ENCODE data around the gene VPS25.
"Not testable (repeated sequence)": the region's sequence is repeated elsewhere in the genome, so short reads cannot be mapped to it uniquely, and the experiment has no call there.

The VPS25 gene

DNA sequence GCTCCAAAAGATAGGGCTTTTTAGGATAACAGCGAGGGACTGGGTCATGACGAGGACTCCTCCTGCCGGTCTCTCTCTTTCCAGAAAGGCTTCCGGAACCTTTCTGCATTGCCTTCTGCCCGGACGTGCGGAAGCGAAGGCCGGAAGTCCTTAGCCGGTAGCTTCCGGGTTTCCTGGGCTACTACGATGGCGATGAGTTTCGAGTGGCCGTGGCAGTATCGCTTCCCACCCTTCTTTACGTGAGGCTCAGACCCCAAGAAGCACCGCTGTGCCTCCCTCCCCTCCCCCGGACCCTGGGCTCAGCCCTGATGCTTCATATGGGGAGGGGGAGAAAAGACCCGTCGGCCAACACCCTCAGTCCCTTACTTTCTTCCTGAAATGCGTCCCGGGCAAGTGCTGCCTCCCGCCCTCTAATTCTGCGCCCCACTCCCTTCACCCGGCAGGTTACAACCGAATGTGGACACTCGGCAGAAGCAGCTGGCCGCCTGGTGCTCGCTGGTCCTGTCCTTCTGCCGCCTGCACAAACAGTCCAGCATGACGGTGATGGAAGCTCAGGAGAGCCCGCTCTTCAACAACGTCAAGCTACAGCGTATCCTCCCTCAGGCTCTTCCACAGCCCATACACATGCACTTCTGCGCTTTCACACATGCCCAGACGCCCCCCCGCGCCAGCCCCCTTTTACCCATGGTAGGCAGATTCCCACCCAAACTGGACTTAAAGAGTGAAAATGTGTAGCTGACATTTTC is at the start of gene VPS25:
Gene VPS25, plus strand, starts transcription at position 160 of the 746 bp plus-strand sequence. Its CDS starts 27 bp downstream, at position 187.
- peak; percentile 39 to 55 for DNase-seq (ENCODE audit: extremely low read depth in 1 of 2, low read depth in 1 of 2)

DNA sequence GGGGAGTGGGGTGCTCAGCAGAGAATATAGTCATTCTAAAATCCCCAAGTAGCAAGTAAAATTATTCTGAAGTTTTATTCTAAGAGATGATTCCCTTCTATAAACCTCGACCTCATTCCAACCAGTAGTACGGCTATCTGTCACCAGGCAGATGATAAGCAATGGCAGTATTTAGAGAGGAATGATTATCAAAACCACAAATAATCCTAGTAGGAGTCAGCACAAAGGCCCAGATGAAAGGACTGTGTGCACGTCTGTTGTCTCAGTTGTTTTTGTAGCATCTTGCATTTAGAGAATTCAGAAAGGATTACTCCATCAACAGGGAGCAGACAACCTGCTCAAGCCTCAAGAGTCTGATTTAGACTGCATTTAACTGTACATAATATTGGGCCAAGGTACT is 49.6 kb upstream of the VPS25 start:
- no peak for DNase-seq (ENCODE audit: extremely low read depth in 1 of 2, low read depth in 1 of 2)

DNA sequence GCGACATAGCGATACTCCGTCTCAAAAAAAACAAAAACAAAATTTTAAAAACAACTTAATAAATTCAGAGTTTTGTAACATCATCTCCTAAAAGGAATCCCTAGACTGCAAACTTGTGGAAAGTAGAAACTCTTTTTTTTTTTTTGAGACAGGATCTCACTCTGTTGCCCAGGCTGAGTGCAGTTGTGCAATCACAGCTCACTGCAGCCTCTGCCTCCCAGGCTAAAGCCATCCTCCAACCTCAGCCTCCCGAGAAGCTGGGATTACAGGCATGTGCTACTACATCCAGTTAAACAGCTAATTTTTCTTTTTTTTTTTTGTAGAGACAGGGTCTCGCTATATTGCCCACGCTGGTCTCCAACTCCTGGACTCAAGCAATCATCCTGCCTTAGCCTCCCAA is 48.1 kb upstream of the VPS25 start:
- no peak for DNase-seq (ENCODE audit: extremely low read depth in 1 of 2, low read depth in 1 of 2)

DNA sequence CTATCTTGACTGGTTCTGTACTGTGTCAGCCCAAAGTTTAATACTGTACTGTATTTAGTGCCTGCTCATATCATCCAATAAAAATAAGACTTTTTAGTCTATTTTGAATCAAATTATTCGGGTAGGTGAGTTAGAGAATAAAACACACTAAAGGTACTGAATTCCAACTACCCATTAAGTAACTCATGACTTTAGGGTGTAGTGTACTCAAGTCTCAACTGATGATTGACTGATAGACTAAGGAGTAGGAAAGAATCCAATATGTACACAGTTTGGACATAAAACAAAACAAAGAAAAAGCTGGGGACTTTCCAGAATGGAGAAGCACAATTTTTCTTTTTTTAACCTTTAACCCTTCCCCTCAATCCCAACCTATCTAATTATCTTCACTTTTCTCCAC is 32.5 kb upstream of the VPS25 start:
- DNase-seq (ENCODE audit: extremely low read depth in 1 of 2, low read depth in 1 of 2) = no peak

DNA sequence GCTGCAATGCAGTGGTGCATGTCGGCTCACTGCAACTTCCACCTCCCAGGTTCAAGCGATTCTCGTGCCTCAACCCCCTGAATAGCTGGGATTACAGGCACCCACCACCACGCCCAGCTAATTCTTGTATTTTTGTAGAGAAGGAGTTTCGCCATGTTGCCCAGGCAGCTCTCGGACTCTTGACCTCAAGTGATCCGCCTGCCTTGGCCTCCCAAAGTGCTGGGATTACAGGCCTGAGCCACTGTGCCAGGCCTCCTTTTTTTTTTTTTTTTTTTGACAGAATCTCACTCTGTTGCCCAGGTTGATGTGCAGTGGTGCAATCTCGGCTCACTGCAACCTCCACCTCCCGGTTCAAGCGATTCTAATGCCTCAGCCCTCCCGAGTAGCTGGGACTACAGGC is 30.3 kb upstream of the VPS25 start:
- DNase-seq (ENCODE audit: extremely low read depth in 1 of 2, low read depth in 1 of 2) = not testable (repeated sequence)

DNA sequence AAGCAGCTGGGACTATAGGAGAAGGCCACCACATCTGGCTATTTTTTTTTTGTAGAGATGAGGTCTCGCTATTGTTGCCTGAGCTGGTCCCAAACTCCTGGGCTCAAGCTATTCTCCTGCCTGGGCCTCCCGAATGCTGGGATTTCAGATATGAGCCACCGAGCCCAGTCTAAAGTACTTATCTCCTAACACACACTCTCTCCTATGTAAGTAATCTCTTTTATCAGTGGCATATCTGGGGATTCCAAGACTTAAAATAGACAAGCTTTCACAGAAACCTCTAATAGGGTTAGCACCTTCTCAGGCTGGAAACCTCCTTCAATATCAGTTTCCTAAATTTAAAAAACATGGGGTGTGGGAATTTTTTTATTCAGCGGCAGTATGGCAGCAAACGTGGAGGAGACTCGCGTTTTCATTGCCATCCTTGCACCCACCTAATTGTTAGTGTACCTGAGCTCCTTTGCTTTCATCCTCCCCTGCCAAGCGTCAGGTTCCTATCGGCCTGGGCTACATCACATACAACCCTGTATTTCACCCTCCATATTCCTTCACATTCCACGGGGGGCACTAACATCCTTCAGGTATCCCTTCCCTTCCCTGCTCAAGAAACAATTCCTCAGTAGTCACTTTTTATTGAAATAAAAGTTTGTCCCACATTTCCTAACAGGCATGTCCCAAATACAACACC is 29.5 kb upstream of the VPS25 start:
- DNase-seq (ENCODE audit: extremely low read depth in 1 of 2, low read depth in 1 of 2) = no peak

DNA sequence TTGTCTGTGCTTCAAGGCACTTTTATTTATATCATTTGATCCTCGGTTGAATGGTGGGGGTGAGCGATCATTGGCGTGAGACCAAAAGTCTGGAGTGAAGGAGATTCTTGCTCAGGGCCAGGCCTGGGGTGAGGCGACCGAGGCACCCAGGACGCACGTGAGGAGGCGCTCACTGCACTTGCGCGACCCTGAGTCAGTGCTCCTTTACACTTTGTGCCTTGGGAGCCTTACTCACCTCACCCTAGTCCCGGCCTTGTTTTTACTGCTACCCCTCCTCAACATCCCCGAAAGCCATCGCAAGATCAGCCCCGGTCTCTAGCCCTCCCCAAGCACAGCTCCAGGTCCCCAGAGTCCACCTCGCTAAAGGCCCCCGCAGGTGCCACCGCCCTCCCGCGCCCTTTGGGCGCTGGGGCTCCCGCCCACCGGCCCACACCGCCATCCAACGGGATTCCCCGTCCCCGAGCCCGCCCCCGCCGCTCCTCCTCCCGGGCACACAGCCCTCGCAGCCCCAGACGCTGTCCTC is 28.9 kb upstream of the VPS25 start:
- DNase-seq (ENCODE audit: extremely low read depth in 1 of 2, low read depth in 1 of 2) = peak; percentile 52 to 60

DNA sequence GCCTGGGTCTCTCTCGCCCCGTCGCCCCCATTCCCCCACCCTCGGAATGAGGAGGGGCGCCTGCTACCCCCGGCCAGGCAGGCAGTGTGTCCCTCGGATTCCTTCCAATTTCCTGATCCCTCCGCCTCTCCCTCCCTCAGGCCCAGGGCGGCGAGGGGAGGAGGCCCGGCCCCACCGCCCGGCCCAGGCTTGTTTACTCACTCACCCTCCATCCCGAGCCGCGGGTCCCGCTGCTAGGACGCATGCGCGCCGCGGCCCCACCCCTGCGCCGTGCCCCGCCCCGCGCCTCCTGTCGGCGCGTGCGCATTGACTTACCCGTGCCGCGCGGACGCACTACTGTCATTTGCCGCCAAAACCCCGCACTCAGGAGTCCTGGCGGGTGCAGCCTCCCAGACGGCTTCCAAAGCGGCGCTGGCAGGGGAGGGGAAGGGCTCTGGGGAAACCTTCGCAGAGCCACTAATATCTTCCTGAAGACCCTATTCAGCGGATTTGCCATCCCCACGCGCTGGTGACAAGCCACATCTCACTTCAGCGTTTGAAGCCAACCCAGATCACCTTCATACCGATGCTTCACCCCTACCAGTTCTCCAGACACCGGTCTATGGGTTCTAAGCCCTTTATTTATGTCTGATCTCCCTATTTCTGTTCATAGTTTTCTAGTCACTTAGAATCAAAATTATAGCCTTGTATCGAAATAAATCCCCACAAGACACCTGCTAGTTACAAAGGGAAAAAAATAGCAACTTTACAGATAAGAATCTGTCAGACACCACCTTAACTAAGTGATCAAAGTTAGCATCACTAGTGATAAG is 28.2 kb upstream of the VPS25 start, which contains the start of gene EZH1:
Gene EZH1, minus strand, starts transcription at position 235 of the 812 bp plus-strand sequence. CDS start 16,099 bp downstream, outside the sequence.
- peak; percentile 78 to 88 for DNase-seq (ENCODE audit: extremely low read depth in 1 of 2, low read depth in 1 of 2)

DNA sequence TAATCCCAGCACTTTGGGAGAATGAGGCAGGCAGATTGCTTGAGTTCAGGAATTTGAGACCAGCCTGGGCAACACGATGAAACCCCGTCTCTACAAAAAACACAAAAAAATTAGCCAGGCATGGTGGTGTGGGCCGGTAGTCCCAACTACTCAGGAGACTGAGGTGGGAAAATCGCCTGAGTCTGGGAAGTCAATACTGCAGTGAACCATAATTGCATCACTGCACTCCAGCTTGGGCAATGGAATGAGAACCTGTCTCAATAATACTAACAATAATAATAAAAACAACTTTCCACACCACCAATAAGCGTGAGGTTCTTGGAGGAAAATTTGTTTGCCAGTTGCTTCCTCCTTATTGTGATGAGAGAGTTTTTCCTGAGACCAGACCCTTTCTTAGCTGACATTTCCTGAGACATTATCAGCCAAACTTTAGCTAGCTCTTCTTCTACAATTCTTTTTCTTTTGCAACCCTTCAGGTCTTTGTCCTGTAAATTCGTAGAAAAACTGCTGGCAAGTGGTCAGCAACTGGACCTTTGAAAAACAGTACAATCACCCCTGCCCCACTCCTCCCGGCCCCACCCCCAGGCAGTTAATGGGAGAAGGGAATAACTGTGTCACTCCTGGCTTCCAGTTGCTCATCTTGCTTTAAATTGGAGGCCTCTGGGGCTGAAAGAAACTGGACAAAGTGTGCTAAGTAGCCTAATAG is 24.9 kb upstream of the VPS25 start:
- no peak for DNase-seq (ENCODE audit: extremely low read depth in 1 of 2, low read depth in 1 of 2)

DNA sequence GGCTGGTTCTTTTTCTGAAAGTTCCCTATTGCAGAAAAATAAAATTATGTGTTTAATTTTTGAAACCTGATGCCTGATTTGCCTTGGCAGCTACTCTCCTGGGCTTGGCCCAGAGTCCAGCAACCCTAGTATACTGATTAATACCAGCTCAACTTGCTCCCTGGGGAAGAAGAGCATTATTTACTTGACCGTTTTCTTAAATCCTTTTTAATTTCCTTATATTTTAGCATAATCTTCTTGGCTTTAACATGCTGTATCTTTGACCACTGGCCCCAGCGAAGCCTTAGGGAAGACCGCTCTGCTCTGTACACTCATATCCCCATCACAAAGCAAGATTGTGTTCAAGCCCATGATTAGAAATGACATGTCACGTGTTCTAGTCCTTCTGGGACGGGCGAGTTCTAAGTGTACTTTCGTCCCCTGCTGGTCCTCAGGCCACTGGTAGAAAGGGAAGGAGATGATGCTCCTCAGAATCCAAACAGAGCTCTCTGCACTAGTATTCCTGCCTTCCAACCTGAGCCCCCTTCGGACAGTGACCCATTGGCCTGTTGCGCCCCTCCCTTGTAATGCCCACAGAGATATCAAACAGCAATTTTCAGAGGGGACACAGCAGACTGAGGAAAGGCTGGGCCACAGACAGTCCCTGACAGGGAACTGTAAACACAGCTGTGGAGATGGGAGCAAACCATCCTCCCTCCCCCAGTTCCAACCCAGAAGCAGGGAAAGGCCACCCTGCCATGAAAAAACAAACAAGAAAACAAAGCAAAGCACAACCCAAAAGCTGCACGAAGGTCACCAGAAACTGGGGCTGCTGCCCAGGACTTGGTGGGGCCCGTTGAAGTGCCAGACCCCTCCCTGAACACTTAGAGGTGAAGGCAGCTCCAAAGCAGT is 24.1 kb upstream of the VPS25 start:
- DNase-seq (ENCODE audit: extremely low read depth in 1 of 2, low read depth in 1 of 2) = no peak

DNA sequence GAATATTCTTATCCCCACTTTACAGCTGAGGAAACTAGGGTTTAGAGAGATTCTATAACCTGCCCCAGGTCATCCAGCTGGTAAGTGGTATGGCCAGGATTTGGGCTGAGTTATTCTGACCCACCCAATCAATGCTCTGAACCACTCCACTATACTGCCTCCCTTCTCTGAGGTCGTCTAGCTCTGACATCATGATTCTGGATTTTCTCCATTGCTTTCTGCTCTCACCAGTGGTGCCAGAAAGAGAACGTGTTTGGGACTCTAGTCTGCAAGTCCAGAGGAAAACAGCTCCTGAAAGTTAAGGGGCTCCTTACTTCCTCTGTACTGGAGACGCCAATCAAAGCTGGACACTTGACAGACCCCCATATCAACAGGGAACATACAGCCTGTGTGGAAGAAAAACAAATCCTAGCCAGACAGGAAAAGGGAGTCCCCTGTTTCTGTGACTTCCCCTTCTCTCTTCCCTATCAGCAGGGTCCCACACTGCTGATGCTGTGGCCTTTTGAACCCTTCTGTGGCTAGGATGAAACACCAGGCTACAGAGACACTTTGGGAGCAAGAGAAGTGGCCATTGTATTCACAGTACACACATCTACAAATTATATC is 22.4 kb upstream of the VPS25 start:
- no peak for DNase-seq (ENCODE audit: extremely low read depth in 1 of 2, low read depth in 1 of 2)

DNA sequence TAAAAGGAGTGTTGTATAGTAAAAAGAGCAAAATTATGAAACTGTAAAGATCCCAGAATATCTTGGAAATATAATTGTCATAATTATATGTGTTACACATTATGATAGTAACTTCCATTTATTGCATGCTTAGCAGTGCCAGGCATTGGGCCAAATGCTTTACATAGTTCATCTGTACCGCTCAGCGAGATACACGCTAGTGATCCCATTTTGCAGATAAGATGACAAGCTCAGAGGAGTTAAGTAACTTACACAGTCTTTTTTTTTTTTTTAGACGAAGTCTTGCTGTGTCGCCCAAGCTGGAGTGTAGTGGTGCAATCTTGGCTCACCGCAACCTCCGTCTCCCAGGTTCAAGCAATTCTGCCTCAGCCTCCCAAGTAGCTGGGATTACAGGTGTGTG is 21.6 kb upstream of the VPS25 start:
- DNase-seq (ENCODE audit: extremely low read depth in 1 of 2, low read depth in 1 of 2) = no peak

DNA sequence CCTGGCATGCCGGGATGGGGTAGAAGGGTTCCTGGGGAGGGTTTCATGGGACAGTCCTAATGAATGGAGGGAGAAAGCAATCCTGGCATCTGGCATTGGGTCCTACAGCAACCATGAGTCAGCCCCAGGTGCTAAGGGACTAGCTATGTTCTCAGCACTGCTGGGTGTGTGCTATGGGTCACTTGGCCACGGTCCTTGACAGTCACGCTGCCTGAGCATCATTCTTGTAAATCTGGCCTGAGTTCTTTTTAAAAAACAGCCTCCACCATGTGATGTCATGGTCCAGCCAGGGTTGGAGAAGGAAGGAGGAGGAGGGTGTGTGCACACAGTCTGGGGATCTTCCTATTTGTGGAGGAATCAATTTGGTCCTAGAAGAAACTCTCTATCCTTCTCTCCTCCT is 18.5 kb upstream of the VPS25 start:
- DNase-seq (ENCODE audit: extremely low read depth in 1 of 2, low read depth in 1 of 2) = no peak

DNA sequence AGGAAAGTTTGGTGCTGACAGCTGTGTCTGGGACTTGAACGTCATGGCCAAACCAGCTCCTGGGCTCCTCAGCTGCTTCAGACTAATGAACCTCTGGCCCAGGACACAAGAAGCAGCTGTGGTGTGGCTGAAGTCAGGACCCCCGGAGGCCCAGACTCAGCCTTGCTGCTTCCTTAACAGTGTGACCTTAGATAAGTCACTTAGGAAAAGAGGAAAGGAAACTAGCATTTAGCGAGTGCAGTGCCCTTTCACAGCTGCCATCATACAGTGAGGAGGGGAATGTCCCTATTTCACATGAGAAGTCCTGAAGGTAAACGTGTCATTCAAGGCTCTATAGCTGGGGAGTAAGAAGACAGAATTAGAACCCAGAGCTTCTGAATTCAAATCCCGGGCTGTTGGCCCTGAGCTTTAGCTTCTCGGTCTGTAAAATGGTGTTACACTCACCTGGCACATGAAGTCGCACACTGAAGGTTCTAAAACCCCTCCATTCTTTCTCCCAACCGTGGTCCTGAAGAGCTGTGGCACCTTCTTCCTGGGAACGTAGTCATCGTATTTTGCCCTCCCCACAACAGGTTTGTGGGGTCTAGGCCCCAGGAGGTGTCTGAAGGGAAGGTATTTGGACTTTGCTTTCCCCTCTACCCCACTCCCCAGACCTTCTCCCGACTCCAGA is 13.1 kb upstream of the VPS25 start:
- DNase-seq (ENCODE audit: extremely low read depth in 1 of 2, low read depth in 1 of 2) = no peak

DNA sequence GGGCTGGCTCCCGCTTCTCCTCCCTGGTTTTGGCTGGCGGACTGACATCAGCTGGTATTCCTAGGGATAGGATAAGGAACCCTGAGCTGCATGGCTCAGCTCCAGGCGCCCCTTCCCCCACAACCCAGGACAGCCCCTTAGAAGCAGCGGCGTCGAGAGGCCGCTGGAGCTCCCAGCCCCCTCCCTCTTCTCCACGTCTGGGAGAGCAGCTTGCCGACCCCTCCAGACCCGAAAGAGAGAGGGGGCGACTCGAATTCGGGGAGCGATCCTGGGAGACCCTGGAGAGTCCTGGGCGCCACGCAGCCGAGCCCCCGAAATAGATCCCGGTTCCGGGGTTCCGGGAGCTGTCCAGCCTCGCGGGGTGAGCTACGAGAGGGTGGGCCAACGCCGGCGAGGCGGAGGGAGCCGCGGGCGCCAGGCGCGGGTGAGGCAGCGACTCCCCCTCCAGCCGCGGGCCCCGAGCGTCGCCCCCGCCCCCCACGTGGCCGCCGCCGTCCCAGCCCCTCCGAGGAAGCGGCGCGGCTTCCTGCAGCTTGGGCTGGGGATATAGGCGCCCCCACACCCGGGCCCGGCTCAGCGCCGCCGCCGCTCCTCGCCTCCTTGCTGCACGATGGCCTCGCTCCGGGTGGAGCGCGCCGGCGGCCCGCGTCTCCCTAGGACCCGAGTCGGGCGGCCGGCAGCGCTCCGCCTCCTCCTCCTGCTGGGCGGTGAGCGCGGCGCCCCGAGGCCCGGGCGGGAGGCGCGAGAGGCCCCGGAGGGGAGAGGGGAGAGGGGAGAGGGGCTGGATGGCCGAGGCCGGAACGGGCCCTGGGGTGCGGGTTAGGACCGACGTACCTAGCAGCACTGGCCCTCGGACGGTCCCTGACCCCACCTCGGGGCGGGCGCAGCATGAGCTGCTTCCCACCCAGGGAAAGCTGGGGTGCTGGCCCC is 12.3 kb upstream of the VPS25 start, which contains the start of gene RAMP2:
Gene RAMP2, plus strand, starts transcription at position 576 of the 930 bp plus-strand sequence. Its CDS starts 35 bp downstream, at position 611.
- DNase-seq (ENCODE audit: extremely low read depth in 1 of 2, low read depth in 1 of 2) = no peak

DNA sequence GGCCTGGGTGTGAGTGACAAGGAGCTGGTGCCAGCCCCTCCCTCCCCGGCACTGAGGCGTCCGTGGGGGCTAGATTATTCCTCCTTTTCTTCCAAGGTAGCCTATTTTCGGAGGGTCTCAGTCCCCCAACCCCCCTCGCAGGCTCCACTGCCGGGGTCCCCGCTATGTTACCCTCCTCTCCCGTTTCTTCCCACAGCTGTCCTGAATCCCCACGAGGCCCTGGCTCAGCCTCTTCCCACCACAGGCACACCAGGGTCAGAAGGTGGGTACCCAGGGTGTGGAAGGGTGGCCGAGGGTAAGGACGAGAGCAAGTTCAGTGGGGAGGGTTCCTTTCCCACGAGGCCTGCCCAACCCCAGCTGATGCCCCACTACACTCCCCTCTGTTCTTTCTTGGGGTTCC is 11.6 kb upstream of the VPS25 start:
- DNase-seq (ENCODE audit: extremely low read depth in 1 of 2, low read depth in 1 of 2) = no peak

DNA sequence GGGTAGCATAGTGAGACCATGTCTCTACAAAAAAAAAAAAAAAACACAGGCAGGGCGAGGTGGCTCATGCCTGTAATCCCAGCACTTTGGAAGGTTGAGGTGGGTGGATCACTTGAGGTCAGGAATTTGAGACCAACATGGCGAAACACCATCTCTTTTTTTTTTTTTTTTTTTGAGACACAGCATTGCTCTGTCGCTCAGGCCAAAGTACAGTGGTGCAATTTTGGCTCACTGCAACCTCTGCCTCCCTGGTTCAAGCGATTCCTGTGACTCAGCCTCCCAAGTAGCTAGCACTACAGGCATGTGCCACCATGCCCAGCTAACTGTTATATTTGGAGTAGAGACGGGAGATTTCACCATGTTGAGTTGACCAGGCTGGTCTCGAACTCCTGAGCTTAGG is 7.1 kb upstream of the VPS25 start:
- no peak for DNase-seq (ENCODE audit: extremely low read depth in 1 of 2, low read depth in 1 of 2)

Measured in stimulated activated CD8-positive, alpha-beta memory T cell treated with anti-CD3 and anti-CD28 coated beads, Interleukin-7, amount 100 ng/mL, for 48 hours (primary cell).